Measurements from ENCODE around the gene HIPK3. TPM values are rescaled to one million over a fixed set of nuclear protein-coding genes. Genes with fewer than 3 reads are reported as not detected.

The HIPK3 gene
- total RNA-seq, 4 donors from 2014 or later: 267 to 391 (median 316) TPM

- Histone ChIP-seq H3K27me3 (no peaks in the 10 kb centered on the region), H3K9me3 (no peaks in the 10 kb centered on the region), H3K27ac (no peak overlapping the region), H3K36me3 (no peaks in the 10 kb centered on the region), H3K4me1 (no peaks in the 10 kb centered on the region), H3K4me3 (no peak overlapping the region)
- no peak for DNase-seq
- intact Hi-C loops (cut with DNase I; ENCODE audit: low total_unique reads): no loop called here
- no peak for TF ChIP-seq POLR2A (IDR thresholded peaks at IDR 0.05)
- TF ChIP-seq CTCF (IDR thresholded peaks at IDR 0.05): no peak
Observed at GRCh38 chr11:33387996-33388395, 130.8 kb downstream of the HIPK3 start.

- Histone ChIP-seq H3K36me3 (no peaks in the 10 kb centered on the region), H3K9me3 (no peaks in the 10 kb centered on the region), H3K27me3 (no peaks in the 10 kb centered on the region), H3K4me1 (no peaks in the 10 kb centered on the region), H3K27ac (no peak overlapping the region), H3K4me3 (no peak overlapping the region)
- intact Hi-C loops (cut with DNase I; ENCODE audit: low total_unique reads): no loop called here
- TF ChIP-seq POLR2A (IDR thresholded peaks at IDR 0.05): no peak
- no peak for TF ChIP-seq CTCF (IDR thresholded peaks at IDR 0.05)
- DNase-seq: no peak
Observed at GRCh38 chr11:33388793-33389525, 131.8 kb downstream of the HIPK3 start.

GRCh38 chr11:33389635-33390034, 132.5 kb downstream of the HIPK3 start:
- H3K27me3 ChIP-seq: no peaks in the 10 kb centered on the region
- H3K36me3 ChIP-seq: no peaks in the 10 kb centered on the region
- no peak overlapping the region for H3K27ac ChIP-seq
- no peaks in the 10 kb centered on the region for H3K4me1 ChIP-seq
- DNase-seq: no peak
- TF ChIP-seq POLR2A (IDR thresholded peaks at IDR 0.05): no peak
- no peak for TF ChIP-seq CTCF (IDR thresholded peaks at IDR 0.05)
- intact Hi-C loops (cut with DNase I; ENCODE audit: low total_unique reads): no loop called here
- no peaks in the 10 kb centered on the region for H3K9me3 ChIP-seq
- no peak overlapping the region for H3K4me3 ChIP-seq

GRCh38 chr11:33390944-33391892, 134.0 kb downstream of the HIPK3 start:
- intact Hi-C loops (cut with DNase I; ENCODE audit: low total_unique reads): no loop called here
- H3K9me3 ChIP-seq: no peaks in the 10 kb centered on the region
- no peak overlapping the region for H3K27ac ChIP-seq
- H3K27me3 ChIP-seq: no peaks in the 10 kb centered on the region
- no peak overlapping the region for H3K4me3 ChIP-seq
- no peak for TF ChIP-seq CTCF (IDR thresholded peaks at IDR 0.05)
- no peak for TF ChIP-seq POLR2A (IDR thresholded peaks at IDR 0.05)
- H3K4me1 ChIP-seq: no peaks in the 10 kb centered on the region
- no peaks in the 10 kb centered on the region for H3K36me3 ChIP-seq
- no peak for DNase-seq

GRCh38 chr11:33391893-33392251, 134.7 kb downstream of the HIPK3 start:
- intact Hi-C loops (cut with DNase I; ENCODE audit: low total_unique reads): no loop called here
- H3K9me3 ChIP-seq: no peaks in the 10 kb centered on the region
- no peak for DNase-seq
- no peak for TF ChIP-seq CTCF (IDR thresholded peaks at IDR 0.05)
- no peak for TF ChIP-seq POLR2A (IDR thresholded peaks at IDR 0.05)
- H3K27ac ChIP-seq: no peak overlapping the region
- no peak overlapping the region for H3K4me3 ChIP-seq
- H3K4me1 ChIP-seq: no peaks in the 10 kb centered on the region
- H3K27me3 ChIP-seq: no peaks in the 10 kb centered on the region
- no peaks in the 10 kb centered on the region for H3K36me3 ChIP-seq

Data from uterus (tissue), 4 donors.